Adipocyte (in vitro differentiated cells): ENCODE data around the gene NBAS.

ENCODE experiments used
- DNase-seq: peaks from one replicate; pipeline ENCODE4 v3.0.0-alpha.2; 2015; ENCODE audit warnings: low read depth
- H3K27me3 ChIP-seq: replicated peaks from 2 replicates; pipeline ENCODE4 v1.7.0; 2013; ENCODE audit warnings: mild to moderate bottlenecking, low read length, moderate library complexity; ENCODE audit not compliant: control insufficient read depth, insufficient read depth
- H3K36me3 ChIP-seq: 2 replicates; pipeline ENCODE4 v1.7.0; 2013; ENCODE audit warnings: low read length, mild to moderate bottlenecking, moderate library complexity; ENCODE audit not compliant: control insufficient read depth, insufficient read depth, severe bottlenecking
- H3K4me1 ChIP-seq: 2 replicates; pipeline ENCODE4 v1.7.0; 2013; ENCODE audit warnings: mild to moderate bottlenecking, low read length, moderate library complexity; ENCODE audit not compliant: control insufficient read depth, insufficient read depth
- H3K4me3 ChIP-seq: 2 replicates; pipeline ENCODE4 v1.7.0; 2013; ENCODE audit warnings: mild to moderate bottlenecking, low read length, moderate library complexity
- H3K9ac ChIP-seq: 2 replicates; pipeline ENCODE4 v1.7.0; 2013; ENCODE audit warnings: mild to moderate bottlenecking, low read length, moderate library complexity
- H3K9me3 ChIP-seq: 2 replicates; pipeline ENCODE4 v1.7.0; 2013; ENCODE audit warnings: mild to moderate bottlenecking, low read length, moderate library complexity; ENCODE audit not compliant: control insufficient read depth

Gene NBAS

GRCh38 chr2:15246870-15247269 lies 314.3 kb downstream of the NBAS start:
- H3K27me3 ChIP-seq, result no peaks in the 10 kb centered on the region
- no peak overlapping the region for H3K4me3 ChIP-seq
- H3K4me1 ChIP-seq, result no peaks in the 10 kb centered on the region
- no peak overlapping the region for H3K9ac ChIP-seq
- no peak for DNase-seq
- peaks cover 7% of the 10 kb centered on the region for H3K36me3 ChIP-seq
- H3K9me3 ChIP-seq, result no peaks in the 10 kb centered on the region

GRCh38 chr2:15243762-15244161 lies 317.4 kb downstream of the NBAS start:
- no peaks in the 10 kb centered on the region for H3K4me1 ChIP-seq
- DNase-seq, result peak; percentile 16
- H3K9me3 ChIP-seq, result no peaks in the 10 kb centered on the region
- H3K9ac ChIP-seq, result no peak overlapping the region
- no peaks in the 10 kb centered on the region for H3K27me3 ChIP-seq
- peaks cover 6% of the 10 kb centered on the region for H3K36me3 ChIP-seq
- H3K4me3 ChIP-seq, result no peak overlapping the region

GRCh38 chr2:15242936-15243461 lies 318.1 kb downstream of the NBAS start:
- H3K4me3 ChIP-seq, result no peak overlapping the region
- no peaks in the 10 kb centered on the region for H3K4me1 ChIP-seq
- H3K27me3 ChIP-seq, result no peaks in the 10 kb centered on the region
- H3K9me3 ChIP-seq, result no peaks in the 10 kb centered on the region
- H3K36me3 ChIP-seq, result peaks cover 6% of the 10 kb centered on the region
- H3K9ac ChIP-seq, result no peak overlapping the region
- no peak for DNase-seq

GRCh38 chr2:15241929-15242328 lies 319.2 kb downstream of the NBAS start:
- peak; percentile 8 for DNase-seq
- H3K4me1 ChIP-seq, result no peaks in the 10 kb centered on the region
- H3K27me3 ChIP-seq, result no peaks in the 10 kb centered on the region

GRCh38 chr2:15241201-15241600 lies 319.9 kb downstream of the NBAS start:
- H3K4me3 ChIP-seq, result no peak overlapping the region
- peaks cover 10% of the 10 kb centered on the region for H3K36me3 ChIP-seq
- H3K9me3 ChIP-seq, result no peaks in the 10 kb centered on the region
- H3K4me1 ChIP-seq, result no peaks in the 10 kb centered on the region
- H3K9ac ChIP-seq, result no peak overlapping the region
- no peaks in the 10 kb centered on the region for H3K27me3 ChIP-seq
- DNase-seq, result no peak

More at GRCh38 chr2:15241929-15242328, 319.2 kb downstream of the NBAS start:
- peaks cover 8% of the 10 kb centered on the region for H3K36me3 ChIP-seq
- no peaks in the 10 kb centered on the region for H3K9me3 ChIP-seq
- H3K9ac ChIP-seq, result no peak overlapping the region
- H3K4me3 ChIP-seq, result no peak overlapping the region

GRCh38 chr2:15238028-15238427 lies 323.1 kb downstream of the NBAS start:
- Histone ChIP-seq H3K9me3 (no peaks in the 10 kb centered on the region), H3K27me3 (no peaks in the 10 kb centered on the region), H3K36me3 (peaks cover 16% of the 10 kb centered on the region), H3K9ac (no peak overlapping the region), H3K4me1 (no peaks in the 10 kb centered on the region), H3K4me3 (no peak overlapping the region)
- no peak for DNase-seq

- no peak for DNase-seq
- H3K9me3 ChIP-seq, result no peaks in the 10 kb centered on the region
- no peak overlapping the region for H3K4me3 ChIP-seq
- H3K27me3 ChIP-seq, result no peaks in the 10 kb centered on the region
- H3K9ac ChIP-seq, result no peak overlapping the region
- H3K36me3 ChIP-seq, result peaks cover 22% of the 10 kb centered on the region
- H3K4me1 ChIP-seq, result no peaks in the 10 kb centered on the region
Observed at GRCh38 chr2:15230599-15231192, 330.4 kb downstream of the NBAS start.

GRCh38 chr2:15226661-15227060 lies 334.5 kb downstream of the NBAS start:
- Histone ChIP-seq H3K9me3 (no peaks in the 10 kb centered on the region), H3K36me3 (peaks cover 18% of the 10 kb centered on the region), H3K4me3 (no peak overlapping the region), H3K27me3 (no peaks in the 10 kb centered on the region), H3K9ac (no peak overlapping the region), H3K4me1 (peaks cover 6% of the 10 kb centered on the region)
- DNase-seq, result no peak

- H3K9me3 ChIP-seq, result no peaks in the 10 kb centered on the region
- H3K9ac ChIP-seq, result no peak overlapping the region
- DNase-seq, result no peak
- H3K4me1 ChIP-seq, result peaks cover 6% of the 10 kb centered on the region
- no peak overlapping the region for H3K4me3 ChIP-seq
- peaks cover 15% of the 10 kb centered on the region for H3K36me3 ChIP-seq
- H3K27me3 ChIP-seq, result no peaks in the 10 kb centered on the region
Observed at GRCh38 chr2:15225131-15225530, 336.0 kb downstream of the NBAS start.

GRCh38 chr2:15224641-15225040 lies 336.5 kb downstream of the NBAS start:
- H3K9me3 ChIP-seq, result no peaks in the 10 kb centered on the region
- peaks cover 15% of the 10 kb centered on the region for H3K36me3 ChIP-seq
- H3K4me3 ChIP-seq, result no peak overlapping the region
- H3K4me1 ChIP-seq, result peaks cover 6% of the 10 kb centered on the region
- H3K27me3 ChIP-seq, result no peaks in the 10 kb centered on the region
- DNase-seq, result no peak
- H3K9ac ChIP-seq, result no peak overlapping the region

- Histone ChIP-seq H3K4me3 (no peak overlapping the region), H3K36me3 (peaks cover 15% of the 10 kb centered on the region), H3K4me1 (peaks cover 6% of the 10 kb centered on the region), H3K27me3 (no peaks in the 10 kb centered on the region), H3K9me3 (no peaks in the 10 kb centered on the region), H3K9ac (no peak overlapping the region)
- DNase-seq, result peak; percentile 59
Observed at GRCh38 chr2:15223887-15224286, 337.2 kb downstream of the NBAS start.

- no peaks in the 10 kb centered on the region for H3K9me3 ChIP-seq
- H3K4me1 ChIP-seq, result peaks cover 6% of the 10 kb centered on the region
- H3K9ac ChIP-seq, result no peak overlapping the region
- no peaks in the 10 kb centered on the region for H3K27me3 ChIP-seq
- H3K36me3 ChIP-seq, result peaks cover 21% of the 10 kb centered on the region
- no peak overlapping the region for H3K4me3 ChIP-seq
- no peak for DNase-seq
Observed at GRCh38 chr2:15222856-15223255, 338.3 kb downstream of the NBAS start.
